Suppressor macrophage treated with lipopolysaccharide for 1 hour (primary cell): ENCODE data around the gene USP38.

Experiments
- DNase-seq, 3 donors: peaks; one replicate each; pipeline ENCODE4 v3.0.0-alpha.2; 2020 to 2022

The USP38 gene

GRCh38 chr4:143270256-143270838, 85.6 kb downstream of the USP38 start:
- no peak for DNase-seq
